Ecto neural progenitor cell (in vitro differentiated cells): ENCODE data around the gene WAC.
"Not testable (repeated sequence)": the region's sequence is repeated elsewhere in the genome, so short reads cannot be mapped to it uniquely, and the experiment has no call there.

ENCODE experiments used
- DNase-seq: peaks from one replicate; pipeline ENCODE4 v3.0.0-alpha.2; 2018; ENCODE audit warnings: low spot score

The WAC gene

GRCh38 chr10:28569506-28570159, 36.7 kb downstream of the WAC start:
- DNase-seq, result no peak

DNA sequence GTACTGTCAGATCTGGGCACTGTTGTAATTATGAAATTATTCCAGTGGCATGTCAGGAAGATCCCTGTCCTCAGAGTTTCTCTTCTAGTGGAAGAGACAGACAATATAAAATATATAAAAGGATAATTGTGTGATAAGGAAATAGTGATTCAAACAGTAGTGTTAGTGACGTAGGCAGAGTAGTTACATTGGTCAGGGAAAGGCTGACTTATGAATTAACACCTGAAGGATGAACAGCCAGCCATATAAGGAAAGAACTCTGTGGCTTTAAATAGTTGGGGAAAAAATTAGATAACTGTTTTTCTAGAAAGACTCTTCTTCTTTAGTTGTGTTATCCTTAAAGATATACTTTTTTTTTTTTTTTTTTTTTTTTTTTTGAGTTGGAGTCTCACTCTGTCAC, 37.7 kb downstream of the WAC start:
- no peak for DNase-seq

DNA sequence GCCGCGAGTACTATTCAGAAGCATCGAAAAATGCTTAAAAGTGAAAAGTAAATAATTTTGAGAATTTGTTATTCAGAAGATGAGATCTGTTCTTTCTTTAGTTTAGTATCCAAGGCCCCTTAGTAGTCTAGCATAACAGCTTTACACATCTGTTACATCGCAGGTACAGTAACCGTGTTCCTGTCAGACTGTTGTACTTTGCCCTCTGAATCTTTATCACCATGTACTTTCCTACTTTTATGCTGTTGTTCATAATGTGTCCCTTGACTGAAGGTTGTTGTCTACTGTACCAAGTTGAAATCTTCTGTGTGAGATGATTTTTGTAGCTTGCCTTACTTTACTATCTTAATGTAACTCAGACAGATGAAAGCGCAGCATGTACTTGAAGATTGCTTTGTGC, 38.3 kb downstream of the WAC start:
- no peak for DNase-seq

DNA sequence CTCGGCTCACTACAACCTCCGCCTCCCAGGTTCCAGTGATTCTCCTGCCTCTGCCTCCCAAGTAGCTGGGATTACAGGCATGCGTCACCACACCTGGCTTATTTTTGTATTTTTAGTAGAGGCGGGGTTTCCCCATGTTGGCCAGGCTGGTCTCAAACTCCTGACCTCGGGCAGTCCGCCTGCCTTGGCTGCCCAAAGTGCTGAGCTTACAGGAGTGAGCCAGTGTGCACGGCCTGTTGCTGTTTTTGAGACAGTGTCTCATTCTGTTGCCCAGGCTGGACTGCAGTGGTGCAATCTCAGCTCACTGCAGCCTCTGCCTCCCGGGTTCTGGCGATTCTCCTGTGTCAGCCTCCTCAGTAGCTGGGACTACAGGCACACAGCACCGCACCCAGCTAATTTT, 41.3 kb downstream of the WAC start:
- DNase-seq, result not testable (repeated sequence)

- DNase-seq, result no peak
These were observed 42.9 kb downstream of the WAC start for GRCh38 chr10:28575852-28576251.

DNA sequence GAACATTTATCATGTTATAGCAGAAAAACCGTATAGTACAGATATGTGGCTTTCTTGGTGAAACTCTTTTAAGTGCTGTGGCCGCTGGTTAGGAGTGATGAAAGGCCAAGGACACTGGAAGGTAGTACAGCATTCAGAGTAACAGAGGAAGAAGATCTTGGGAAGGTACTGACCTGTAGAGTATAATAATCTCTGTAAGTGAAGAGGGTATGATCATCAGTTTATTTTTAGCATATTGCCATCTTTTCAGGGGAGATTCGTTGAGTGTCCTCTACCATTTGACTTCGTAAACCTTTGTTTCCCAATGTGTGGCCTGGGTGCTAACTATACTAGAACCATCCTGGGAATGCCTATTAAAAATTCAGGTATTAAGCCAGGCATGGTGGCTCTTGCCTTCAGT, 44.6 kb downstream of the WAC start:
- DNase-seq, result no peak

- no peak for DNase-seq
These were observed 45.5 kb downstream of the WAC start for GRCh38 chr10:28578454-28578853.

- DNase-seq, result no peak
These were observed 47.9 kb downstream of the WAC start for GRCh38 chr10:28580825-28581224.

DNA sequence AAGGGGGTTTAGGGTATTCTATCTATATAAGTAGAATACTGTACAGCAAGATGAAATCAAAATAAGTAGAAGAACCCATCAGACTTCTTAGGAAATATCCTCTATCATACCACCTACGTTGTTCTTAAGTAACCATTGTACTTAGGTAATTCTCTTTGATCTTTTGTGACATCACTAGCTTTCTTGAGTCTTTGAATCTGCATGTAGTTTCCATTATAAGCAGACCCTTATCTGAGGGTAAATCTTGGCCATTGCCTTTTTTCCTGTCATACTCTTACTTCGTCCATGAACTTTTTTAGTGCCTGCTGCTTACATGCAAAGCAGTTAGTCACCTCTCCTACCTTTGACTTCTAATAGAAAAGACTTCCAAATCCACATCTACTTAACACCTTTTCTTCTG, 49.0 kb downstream of the WAC start:
- DNase-seq, result no peak

GRCh38 chr10:28585076-28585475, 52.2 kb downstream of the WAC start:
- DNase-seq, result no peak

DNA sequence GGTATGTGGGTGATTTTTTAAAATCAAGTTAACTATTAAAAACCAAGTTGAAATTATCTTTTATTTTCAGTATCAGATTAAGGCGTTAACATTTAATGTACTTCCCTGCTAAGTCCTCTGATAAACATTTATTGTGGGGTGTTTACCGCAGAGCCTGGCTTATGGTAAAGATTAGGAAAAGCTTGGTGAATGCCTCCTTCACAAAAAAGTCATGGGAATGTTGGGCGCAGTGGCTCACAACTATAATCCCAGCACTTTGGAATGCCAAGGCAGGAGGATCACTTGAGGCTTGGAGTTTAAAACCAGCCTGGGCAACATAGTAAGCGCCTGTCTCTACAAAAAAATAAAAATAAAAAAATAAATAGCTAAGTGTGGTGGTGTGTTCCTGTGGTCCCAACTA, 53.3 kb downstream of the WAC start:
- no peak for DNase-seq

- no peak for DNase-seq
These were observed 54.5 kb downstream of the WAC start for GRCh38 chr10:28587270-28587969.

DNA sequence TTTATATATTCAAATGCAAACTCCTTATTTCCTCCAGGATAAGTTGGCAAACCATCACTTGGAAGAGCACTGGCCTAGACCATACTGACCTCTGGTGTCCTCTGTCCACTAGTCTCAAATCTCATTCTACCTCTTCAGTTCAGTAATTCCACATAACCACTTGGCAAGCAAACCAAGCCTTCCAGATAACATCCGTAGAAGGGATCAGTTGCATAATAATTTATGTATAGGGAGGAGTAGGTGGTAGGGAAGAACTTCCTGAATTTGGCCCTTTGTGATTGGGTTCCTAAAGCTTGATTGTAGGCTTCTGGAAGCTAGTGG, 55.0 kb downstream of the WAC start:
- no peak for DNase-seq

DNA sequence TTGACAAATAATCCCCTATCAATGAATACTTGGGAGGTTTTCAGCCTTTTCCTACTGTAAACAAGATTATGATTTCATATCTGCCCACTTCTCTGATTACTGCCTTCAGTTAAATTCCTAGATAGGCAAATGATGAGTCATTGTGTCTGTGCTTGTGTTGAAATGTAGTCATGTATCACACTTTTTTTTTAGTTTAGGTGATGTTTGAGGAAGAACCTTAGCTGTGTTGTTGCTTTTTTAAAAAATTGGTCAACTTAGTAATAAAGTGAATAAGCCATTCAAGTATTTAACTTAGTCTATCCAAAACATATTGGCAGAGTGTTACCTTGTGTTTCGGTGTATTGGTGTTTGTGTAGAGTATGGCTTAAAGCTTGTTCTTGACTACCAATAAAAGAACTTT, 60.0 kb downstream of the WAC start:
- DNase-seq, result no peak

DNA sequence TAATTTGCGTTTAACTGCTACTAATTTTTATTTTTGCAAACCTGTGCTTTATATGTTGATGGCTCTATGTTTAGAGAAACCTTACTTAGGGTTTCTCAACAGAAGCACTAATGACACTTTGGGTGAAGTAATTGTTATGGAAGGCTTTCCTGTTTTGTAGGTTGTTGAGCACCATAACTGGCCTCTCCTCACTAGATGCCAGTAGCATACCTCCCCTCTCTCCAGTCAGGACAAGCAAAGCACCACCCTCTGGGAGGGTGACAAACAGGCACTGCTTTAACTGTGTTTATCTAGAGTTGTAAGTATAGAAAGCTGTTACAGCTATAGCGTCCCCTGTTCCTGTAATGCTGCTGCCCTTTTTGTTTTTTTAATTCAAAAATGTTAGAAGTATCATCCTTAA, 60.9 kb downstream of the WAC start:
- no peak for DNase-seq

- DNase-seq, result no peak
These were observed 61.5 kb downstream of the WAC start for GRCh38 chr10:28594406-28594805.

DNA sequence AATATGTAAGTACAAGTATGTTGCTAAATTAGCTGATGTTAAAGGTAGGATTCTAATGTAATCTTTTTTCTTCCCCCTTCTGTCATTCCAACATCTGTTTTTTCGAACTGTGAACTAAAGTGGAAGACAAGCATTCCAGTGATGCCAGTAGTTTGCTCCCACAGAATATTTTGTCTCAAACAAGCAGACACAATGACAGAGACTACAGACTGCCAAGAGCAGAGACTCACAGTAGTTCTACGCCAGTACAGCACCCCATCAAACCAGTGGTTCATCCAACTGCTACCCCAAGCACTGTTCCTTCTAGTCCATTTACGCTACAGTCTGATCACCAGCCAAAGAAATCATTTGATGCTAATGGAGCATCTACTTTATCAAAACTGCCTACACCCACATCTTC, 62.7 kb downstream of the WAC start:
- DNase-seq, result no peak

GRCh38 chr10:28600056-28600455, 67.1 kb downstream of the WAC start:
- DNase-seq, result no peak

DNA sequence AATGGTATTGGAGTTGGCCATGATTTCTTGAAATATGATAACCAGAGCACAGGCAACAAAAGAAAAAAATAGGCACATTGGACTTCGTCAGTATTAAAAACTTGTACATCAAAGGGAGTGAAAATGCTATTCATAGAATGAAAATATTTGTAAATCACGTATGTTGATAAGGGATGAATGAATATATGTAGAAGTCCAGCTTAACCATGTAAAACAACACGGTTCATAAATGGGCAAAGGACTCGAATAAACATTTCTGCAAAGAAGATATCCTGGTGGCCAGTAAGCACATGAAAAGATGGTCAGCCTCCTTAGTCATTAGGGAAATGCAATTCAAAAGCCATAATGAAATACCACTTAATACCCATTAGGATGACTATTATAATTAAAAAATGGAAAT, 68.1 kb downstream of the WAC start:
- DNase-seq, result no peak

- DNase-seq, result no peak
These were observed 71.9 kb downstream of the WAC start for GRCh38 chr10:28604567-28605536.

DNA sequence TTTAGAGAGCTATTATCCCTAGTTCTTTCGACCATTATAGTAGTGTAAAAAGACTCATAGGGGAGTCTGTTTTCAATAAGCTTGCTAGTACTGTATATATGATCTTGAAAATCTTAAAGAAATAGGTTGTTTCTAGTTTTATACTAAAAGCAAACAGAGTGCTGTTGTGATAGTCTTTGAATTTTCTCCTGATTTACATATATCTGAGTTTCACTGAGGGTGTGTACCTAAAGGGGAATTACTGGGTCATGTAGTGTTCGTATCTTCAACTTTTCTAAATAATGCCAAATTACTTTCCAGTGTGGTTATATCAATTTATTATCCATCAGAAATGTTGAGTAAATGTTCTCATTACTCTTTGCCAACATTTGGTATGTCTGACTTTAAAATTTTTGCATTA, 73.7 kb downstream of the WAC start:
- no peak for DNase-seq

- not testable (repeated sequence) for DNase-seq
These were observed 76.7 kb downstream of the WAC start for GRCh38 chr10:28609636-28610035.

GRCh38 chr10:28612877-28613276, 80.0 kb downstream of the WAC start:
- DNase-seq, result no peak
